SK-N-SH (cell line): ENCODE data around the gene AFF3. TPM values are rescaled to one million over a fixed set of nuclear protein-coding genes. Genes with fewer than 3 reads are reported as not detected.

Experiments
- CTCF ChIA-PET: fragments of 300-600, 350-600 bp; formaldehyde crosslinking; extraction: SDS; loops from one replicate; lab custom pipeline; 2021; lab: Yijun Ruan, JAX
- POLR2A ChIA-PET: fragments of 350-600 bp; sonication (Branson Sonifier 250); formaldehyde crosslinking; extraction: SDS; loops from one replicate; lab custom pipeline; 2020; ENCODE audit warnings: antibody characterized with exemption, inconsistent platforms; lab: Yijun Ruan, JAX
- DNase-seq: peaks from one replicate; pipeline ENCODE4 v3.0.0; 2012
- H2AFZ ChIP-seq: fragments of 200-600 bp; sonication (generic); 2 replicates; pipeline ENCODE4 v1.8.1; 2016; ENCODE audit warnings: antibody characterized with exemption, mild to moderate bottlenecking, low read depth
- H3F3A ChIP-seq: fragments of 200-600 bp; sonication (generic); replicated peaks from 2 replicates; pipeline ENCODE3; 2016; ENCODE audit warnings: antibody characterized with exemption, mild to moderate bottlenecking; ENCODE audit not compliant: insufficient read depth
- H3K27ac ChIP-seq, 2 experiments: fragments of 200-500 bp in 1 of 2; fragments of 200-600 bp in 1 of 2; sonication (Bioruptor generic) in 1 of 2; sonication (generic), shearing (Covaris generic) in 1 of 2; 2 replicates each; pipeline versions ENCODE4 v1.5.1 to v1.6.1; 2014 to 2016; ENCODE audit warnings: low read depth in 2 of 2, inconsistent platforms in 1 of 2, low read length in 1 of 2, mild to moderate bottlenecking in 1 of 2, mixed read lengths in 1 of 2
- H3K27me3 ChIP-seq: fragments of 200-600 bp; sonication (generic), shearing (Covaris generic); 2 replicates; pipeline ENCODE4 v1.6.1; 2016; ENCODE audit warnings: mixed run types; ENCODE audit not compliant: insufficient read depth
- H3K36me3 ChIP-seq, 2 experiments: fragments of 200-500 bp in 1 of 2; fragments of 200-600 bp in 1 of 2; sonication (Bioruptor generic) in 1 of 2; sonication (generic) in 1 of 2; replicated peaks in 1 of 2; 2 replicates each; pipeline versions ENCODE3 to v1.5.1; 2014 to 2016; ENCODE audit warnings: low read length in 1 of 2, mild to moderate bottlenecking in 1 of 2; ENCODE audit not compliant: insufficient read depth in 2 of 2, control insufficient read depth in 1 of 2
- H3K4me1 ChIP-seq, 2 experiments: fragments of 200-500 bp in 1 of 2; fragments of 200-600 bp in 1 of 2; sonication (Bioruptor generic) in 1 of 2; sonication (generic), shearing (Covaris generic) in 1 of 2; 2 replicates each; pipeline versions ENCODE4 v1.5.1 to v1.6.1; 2014 to 2016; ENCODE audit warnings: low read depth in 1 of 2, low read length in 1 of 2, mixed run types in 1 of 2; ENCODE audit not compliant: insufficient read depth in 2 of 2, control insufficient read depth in 1 of 2
- H3K4me2 ChIP-seq: fragments of 200-600 bp; sonication (generic), shearing (Covaris generic); 2 replicates; pipeline ENCODE4 v1.6.1; 2017; ENCODE audit warnings: mixed run types
- H3K4me3 ChIP-seq, 2 experiments: fragments of 200-500 bp in 1 of 2; fragments of 200-600 bp in 1 of 2; sonication (Bioruptor generic) in 1 of 2; sonication (generic), shearing (Covaris generic) in 1 of 2; 2 replicates each; pipeline versions ENCODE4 v1.5.1 to v1.8.1; 2014 to 2016; ENCODE audit warnings: low read depth in 2 of 2, inconsistent platforms in 1 of 2, low read length in 1 of 2, mild to moderate bottlenecking in 1 of 2, mixed read lengths in 1 of 2, moderate library complexity in 1 of 2
- H3K79me2 ChIP-seq: fragments of 200-600 bp; sonication (generic); 2 replicates; pipeline ENCODE4 v1.8.1; 2017; ENCODE audit warnings: mild to moderate bottlenecking; ENCODE audit not compliant: insufficient read depth
- H3K9ac ChIP-seq: fragments of 200-600 bp; sonication (generic); 2 replicates; pipeline ENCODE4 v1.6.1; 2017; ENCODE audit warnings: mixed run types
- H3K9me2 ChIP-seq: fragments of 200-600 bp; sonication (generic); 2 replicates; pipeline ENCODE4 v1.6.1; 2017; ENCODE audit warnings: mixed run types
- H3K9me3 ChIP-seq: fragments of 200-600 bp; sonication (generic); 2 replicates; pipeline ENCODE4 v1.6.1; 2017; ENCODE audit warnings: mixed run types, mild to moderate bottlenecking, moderate library complexity
- H4K20me1 ChIP-seq: fragments of 200-600 bp; sonication (generic); 2 replicates; pipeline ENCODE4 v1.6.1; 2017; ENCODE audit warnings: mild to moderate bottlenecking, mixed run types; ENCODE audit not compliant: insufficient read depth
- ELF1 ChIP-seq: IDR thresholded peaks from 2 replicates; pipeline ENCODE4 v1.4.0; 2012
- EP300 ChIP-seq, 2 experiments: IDR thresholded peaks; 2 replicates each; pipeline versions ENCODE4 v1.4.0 to v1.6.1; 2012; ENCODE audit warnings: borderline replicate concordance in 1 of 2, low read depth in 1 of 2, low read length in 1 of 2
- FOXJ3 ChIP-seq: sonication (generic); formaldehyde crosslinking; IDR thresholded peaks from 2 replicates; pipeline ENCODE4 v1.5.1; 2020; ENCODE audit warnings: mild to moderate bottlenecking, missing genetic modification reagents
- FOXM1 ChIP-seq: IDR thresholded peaks from 2 replicates; pipeline ENCODE4 v1.4.0; 2012; ENCODE audit warnings: low read depth, mild to moderate bottlenecking
- GATA2 ChIP-seq: sonication (generic); formaldehyde crosslinking; IDR thresholded peaks from 2 replicates; pipeline ENCODE4 v1.5.0; 2020; ENCODE audit warnings: mild to moderate bottlenecking, missing genetic modification reagents
- MXI1 ChIP-seq: IDR thresholded peaks from 2 replicates; pipeline ENCODE4 v1.6.1; 2012; ENCODE audit warnings: mild to moderate bottlenecking, low read depth, low read length, improper control_type of control experiment
- NFIC ChIP-seq: IDR thresholded peaks from 2 replicates; pipeline ENCODE4 v1.4.0; 2012; ENCODE audit warnings: borderline replicate concordance
- NRF1 ChIP-seq: IDR thresholded peaks from 2 replicates; pipeline ENCODE4 v1.6.1; 2012; ENCODE audit warnings: low read depth, mild to moderate bottlenecking, low read length
- POLR2AphosphoS5 ChIP-seq: IDR thresholded peaks from 2 replicates; pipeline ENCODE4 v1.6.1; 2012; ENCODE audit warnings: low read depth, low read length
- RFX5 ChIP-seq: IDR thresholded peaks from 2 replicates; pipeline ENCODE4 v1.6.1; 2012; ENCODE audit warnings: mild to moderate bottlenecking, improper control_type of control experiment, low read length
- TAF1 ChIP-seq: IDR thresholded peaks from 2 replicates; pipeline ENCODE4 v1.6.1; 2012; ENCODE audit warnings: low read depth, mild to moderate bottlenecking, low read length, moderate library complexity, borderline replicate concordance
- TCF12 ChIP-seq: IDR thresholded peaks from 2 replicates; pipeline ENCODE4 v1.4.0; 2012
- TEAD4 ChIP-seq: IDR thresholded peaks from 2 replicates; pipeline ENCODE4 v1.4.0; 2012; ENCODE audit warnings: mild to moderate bottlenecking, borderline replicate concordance; ENCODE audit not compliant: insufficient read depth
- WGBS: methylation state at CpG from one replicate; pipeline ENCODE4 v1.1.6; 2017; ENCODE audit warnings: low lambda C conversion rate; 5-methylcytosine and 5-hydroxymethylcytosine counted together
- polyA plus RNA-seq, 3 experiments: library from polyadenylated mRNA; depleted of rRNA; stranded (reverse); fragments of >200 nt; gene quantifications; 2 replicates each; pipeline ENCODE4 v1.2.3, GENCODE V29; 2012
- TF ChIP-seq, protein P1 (sequence below): IDR thresholded peaks from 2 replicates; pipeline ENCODE4; 2012
- TF ChIP-seq, protein P2 (sequence below): IDR thresholded peaks from 2 replicates; pipeline ENCODE4 v1.4.0; 2012; ENCODE audit warnings: low read depth, borderline replicate concordance
- TF ChIP-seq, protein P3 (sequence below): fragments of 150-350 bp; IDR thresholded peaks from 2 replicates; pipeline ENCODE4 v1.6.1; 2017; ENCODE audit warnings: antibody characterized with exemption, low read length, low read depth, borderline replicate concordance
- TF ChIP-seq, protein P4 (sequence below): fragments of 150-350 bp; IDR thresholded peaks from 2 replicates; pipeline ENCODE4 v1.6.1; 2016; ENCODE audit warnings: mild to moderate bottlenecking, low read depth, low read length

The AFF3 gene
- polyA plus RNA-seq, 1 of the 3 experiments (the other 2 are of a cell fraction), result 0.36 TPM

DNA sequence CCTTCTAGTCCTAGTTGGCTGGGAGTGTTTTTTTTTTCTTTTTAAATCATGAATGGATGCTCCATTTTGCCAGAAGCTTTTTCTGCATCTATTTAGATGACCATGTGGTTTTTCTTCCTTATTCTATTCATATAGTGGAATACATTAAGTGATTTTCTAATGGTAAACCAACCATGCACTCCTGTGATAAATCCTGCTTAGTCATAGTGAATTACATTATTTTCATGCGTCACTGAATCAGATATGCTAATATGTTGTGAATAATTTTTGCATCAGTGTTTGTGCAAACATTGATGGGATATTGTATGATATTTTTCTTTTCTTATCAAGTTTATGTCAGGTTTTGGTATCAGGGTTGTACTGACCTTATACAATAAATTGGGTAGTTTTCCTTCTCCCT is 423.3 kb downstream of the AFF3 start:
- TF ChIP-seq TAF1, result no peak
- no peak for TF ChIP-seq TEAD4
- no peak for TF ChIP-seq FOXJ3 (CRISPR knock-in tag)
- TF ChIP-seq FOXM1, result no peak
- TF ChIP-seq, protein P1, sequence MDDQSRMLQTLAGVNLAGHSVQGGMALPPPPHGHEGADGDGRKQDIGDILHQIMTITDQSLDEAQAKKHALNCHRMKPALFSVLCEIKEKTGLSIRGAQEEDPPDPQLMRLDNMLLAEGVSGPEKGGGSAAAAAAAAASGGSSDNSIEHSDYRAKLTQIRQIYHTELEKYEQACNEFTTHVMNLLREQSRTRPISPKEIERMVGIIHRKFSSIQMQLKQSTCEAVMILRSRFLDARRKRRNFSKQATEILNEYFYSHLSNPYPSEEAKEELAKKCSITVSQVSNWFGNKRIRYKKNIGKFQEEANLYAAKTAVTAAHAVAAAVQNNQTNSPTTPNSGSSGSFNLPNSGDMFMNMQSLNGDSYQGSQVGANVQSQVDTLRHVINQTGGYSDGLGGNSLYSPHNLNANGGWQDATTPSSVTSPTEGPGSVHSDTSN, result no peak
- TF ChIP-seq, protein P2, sequence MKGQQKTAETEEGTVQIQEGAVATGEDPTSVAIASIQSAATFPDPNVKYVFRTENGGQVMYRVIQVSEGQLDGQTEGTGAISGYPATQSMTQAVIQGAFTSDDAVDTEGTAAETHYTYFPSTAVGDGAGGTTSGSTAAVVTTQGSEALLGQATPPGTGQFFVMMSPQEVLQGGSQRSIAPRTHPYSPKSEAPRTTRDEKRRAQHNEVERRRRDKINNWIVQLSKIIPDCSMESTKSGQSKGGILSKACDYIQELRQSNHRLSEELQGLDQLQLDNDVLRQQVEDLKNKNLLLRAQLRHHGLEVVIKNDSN, result no peak
- TF ChIP-seq POLR2AphosphoS5, result no peak
- no peak for TF ChIP-seq TCF12
- TF ChIP-seq NFIC, result no peak
- no peak for TF ChIP-seq GATA2
- no peak for TF ChIP-seq MXI1
- no peak for TF ChIP-seq RFX5
- TF ChIP-seq NRF1, result no peak
- TF ChIP-seq, protein P3, sequence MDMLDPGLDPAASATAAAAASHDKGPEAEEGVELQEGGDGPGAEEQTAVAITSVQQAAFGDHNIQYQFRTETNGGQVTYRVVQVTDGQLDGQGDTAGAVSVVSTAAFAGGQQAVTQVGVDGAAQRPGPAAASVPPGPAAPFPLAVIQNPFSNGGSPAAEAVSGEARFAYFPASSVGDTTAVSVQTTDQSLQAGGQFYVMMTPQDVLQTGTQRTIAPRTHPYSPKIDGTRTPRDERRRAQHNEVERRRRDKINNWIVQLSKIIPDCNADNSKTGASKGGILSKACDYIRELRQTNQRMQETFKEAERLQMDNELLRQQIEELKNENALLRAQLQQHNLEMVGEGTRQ, result no peak
- TF ChIP-seq EP300 (IDR thresholded peaks at IDR 0.05; ENCODE audit: borderline replicate concordance in 1 of 2, low read depth in 1 of 2, low read length in 1 of 2), result no peak
- no peak for TF ChIP-seq ELF1
- TF ChIP-seq, protein P4, sequence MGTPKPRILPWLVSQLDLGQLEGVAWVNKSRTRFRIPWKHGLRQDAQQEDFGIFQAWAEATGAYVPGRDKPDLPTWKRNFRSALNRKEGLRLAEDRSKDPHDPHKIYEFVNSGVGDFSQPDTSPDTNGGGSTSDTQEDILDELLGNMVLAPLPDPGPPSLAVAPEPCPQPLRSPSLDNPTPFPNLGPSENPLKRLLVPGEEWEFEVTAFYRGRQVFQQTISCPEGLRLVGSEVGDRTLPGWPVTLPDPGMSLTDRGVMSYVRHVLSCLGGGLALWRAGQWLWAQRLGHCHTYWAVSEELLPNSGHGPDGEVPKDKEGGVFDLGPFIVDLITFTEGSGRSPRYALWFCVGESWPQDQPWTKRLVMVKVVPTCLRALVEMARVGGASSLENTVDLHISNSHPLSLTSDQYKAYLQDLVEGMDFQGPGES, result no peak
- no peak for DNase-seq
- H3K27ac ChIP-seq, result no peak overlapping the region
- H3K9me3 ChIP-seq, result no peaks in the 10 kb centered on the region
- no peaks in the 10 kb centered on the region for H3F3A ChIP-seq
- no peaks in the 10 kb centered on the region for H3K27me3 ChIP-seq
- H3K36me3 ChIP-seq, result no peaks in the 10 kb centered on the region
- 85% methylated on average over 1 of the region's 1 CpG for WGBS
- CTCF ChIA-PET, result interaction anchor here (0.7 kb wide), 1 partner anchor 161 kb away, joined by 3 read pairs; no protein-coding TSS in a partner anchor
- H3K9me2 ChIP-seq, result no peaks in the 10 kb centered on the region
- no peaks in the 10 kb centered on the region for H3K4me1 ChIP-seq
- H4K20me1 ChIP-seq, result no peaks in the 10 kb centered on the region
- H3K4me3 ChIP-seq, result no peak overlapping the region
- no peaks in the 10 kb centered on the region for H3K79me2 ChIP-seq
- no peak overlapping the region for H3K9ac ChIP-seq
- H2AFZ ChIP-seq, result no peak overlapping the region
- H3K4me2 ChIP-seq, result no peak overlapping the region
- POLR2A ChIA-PET, result no interaction called here
